B cell (primary cell): ENCODE measurements around the gene WRNIP1. TPM values are rescaled to one million over a fixed set of nuclear protein-coding genes. Genes with fewer than 3 reads are reported as not detected.
A peak's percentile ranks its signal among the peaks of the same experiment; 100 is the strongest.

Experiments used
- ATAC-seq: fragments of 200-7000 bp; cut with Tn5 transposase; one replicate; pipeline ENCODE4 v1.10.0; 2021; ENCODE audit warnings: low read depth, mild to moderate bottlenecking, moderate number of reproducible peaks, moderate library complexity
- CTCF ChIA-PET: fragments of 350-600 bp; sonication (Branson Sonifier 250); formaldehyde crosslinking; loops from one replicate; lab custom pipeline; 2021; ENCODE audit warnings: antibody characterized with exemption, inconsistent platforms; lab: Charles Lee
- POLR2A ChIA-PET: fragments of 350-600 bp; sonication (Branson Sonifier 250); formaldehyde crosslinking; loops from one replicate; lab custom pipeline; 2021; ENCODE audit warnings: antibody characterized with exemption; lab: Charles Lee
- DNase-seq: peaks from one replicate; pipeline ENCODE4 v3.0.0; 2013
- H2AFZ ChIP-seq: 2 replicates; pipeline ENCODE4 v1.6.1; 2012; ENCODE audit warnings: mild to moderate bottlenecking, low read depth, low read length; ENCODE audit not compliant: insufficient read depth, poor library complexity, severe bottlenecking
- H3K27ac ChIP-seq, 2 donors: 1 replicate in 1 of 2; 2 replicates in 1 of 2; pipeline ENCODE4 v1.5.1; 2012 to 2013; ENCODE audit warnings: low read length in 2 of 2, mild to moderate bottlenecking in 2 of 2, moderate library complexity in 1 of 2
- H3K27me3 ChIP-seq, 4 experiments: fragments of 200-600 bp in 1 of 4; sonication (generic) in 1 of 4; replicated peaks in 1 of 4; 1 replicate in 2 of 4; 2 replicates in 2 of 4; pipeline versions ENCODE4 v1.6.1 to v1.7.0; 2013 to 2016; ENCODE audit warnings: low read length in 3 of 4, mild to moderate bottlenecking in 2 of 4, mixed read lengths in 1 of 4, moderate library complexity in 1 of 4; ENCODE audit not compliant: insufficient read depth in 4 of 4, control insufficient read depth in 3 of 4; ENCODE audit errors: control extremely low read depth in 1 of 4
- H3K36me3 ChIP-seq, 2 experiments: replicated peaks in 1 of 2; 1 replicate in 1 of 2; 2 replicates in 1 of 2; pipeline versions ENCODE4 v1.6.1 to v1.7.1; 2013; ENCODE audit warnings: low read length in 1 of 2; ENCODE audit not compliant: insufficient read depth in 2 of 2, control insufficient read depth in 1 of 2; ENCODE audit errors: control extremely low read depth in 1 of 2, extremely low read depth in 1 of 2
- H3K4me1 ChIP-seq, 2 donors: fragments of 200-600 bp in 1 of 2; sonication (generic) in 1 of 2; 1 replicate in 1 of 2; 2 replicates in 1 of 2; pipeline versions ENCODE4 v1.5.1 to v1.6.1; 2013 to 2017; ENCODE audit warnings: low read length in 2 of 2; ENCODE audit not compliant: control insufficient read depth in 2 of 2, insufficient read depth in 2 of 2
- H3K4me2 ChIP-seq: replicated peaks from 2 replicates; pipeline ENCODE3; 2012; ENCODE audit warnings: mild to moderate bottlenecking, low read depth, low read length; ENCODE audit not compliant: poor library complexity, severe bottlenecking
- H3K4me3 ChIP-seq, 5 experiments: fragments of 200-600 bp in 1 of 5; sonication (generic) in 1 of 5; 1 replicate in 3 of 5; 2 replicates in 2 of 5; pipeline versions ENCODE4 v1.5.1 to v1.7.0; 2011 to 2016; ENCODE audit warnings: low read length in 4 of 5, mild to moderate bottlenecking in 4 of 5, low read depth in 2 of 5, control low read depth in 1 of 5, moderate library complexity in 1 of 5; ENCODE audit not compliant: insufficient read depth in 1 of 5; ENCODE audit errors: control extremely low read depth in 1 of 5, extremely low read depth in 1 of 5
- H3K79me2 ChIP-seq: fragments of 200-600 bp; sonication (generic); one replicate; pipeline ENCODE4 v1.6.0; 2016; ENCODE audit warnings: low read length; ENCODE audit not compliant: control insufficient read depth, insufficient read depth
- H3K9ac ChIP-seq: fragments of 200-600 bp; sonication (generic); 2 replicates; pipeline ENCODE4 v1.6.1; 2017; ENCODE audit warnings: mild to moderate bottlenecking, low read length, moderate library complexity
- H3K9me3 ChIP-seq, 3 donors: one replicate each; pipeline versions ENCODE4 v1.6.1 to v1.7.1; 2013; ENCODE audit warnings: low read length in 2 of 3; ENCODE audit not compliant: control insufficient read depth in 2 of 3, insufficient read depth in 1 of 3; ENCODE audit errors: control extremely low read depth in 1 of 3
- H4K20me1 ChIP-seq: 2 replicates; pipeline ENCODE4 v1.6.0; 2012; ENCODE audit warnings: mild to moderate bottlenecking, low read length; ENCODE audit not compliant: insufficient read depth, control insufficient read depth, poor library complexity, severe bottlenecking
- H3K27ac Mint-ChIP-seq: one replicate; pipeline ENCODE4 v1.8.0; 2021; ENCODE audit warnings: mixed read lengths
- H3K27me3 Mint-ChIP-seq: one replicate; pipeline ENCODE4 v1.8.0; 2021; ENCODE audit warnings: mixed read lengths
- H3K4me1 Mint-ChIP-seq: one replicate; pipeline ENCODE4 v1.8.0; 2021; ENCODE audit warnings: mixed read lengths
- H3K4me3 Mint-ChIP-seq: one replicate; pipeline ENCODE4 v1.8.0; 2021; ENCODE audit warnings: mixed read lengths
- H3K9me3 Mint-ChIP-seq: one replicate; pipeline ENCODE4 v1.8.0; 2022; ENCODE audit warnings: mixed read lengths; ENCODE audit not compliant: insufficient read depth
- EZH2 ChIP-seq: IDR thresholded peaks from 2 replicates; pipeline ENCODE4 v1.6.1; 2012; ENCODE audit warnings: borderline replicate concordance, low read depth, mild to moderate bottlenecking, moderate library complexity, low read length; ENCODE audit not compliant: insufficient read depth, poor library complexity, severe bottlenecking
- WGBS: methylation state at CpG from one replicate; pipeline ENCODE4 v1.1.5; 2013; ENCODE audit warnings: missing lambda C conversion rate; ENCODE audit not compliant: insufficient coverage; 5-methylcytosine and 5-hydroxymethylcytosine counted together
- intact Hi-C: fragments of 100-400 bp; cut with micrococcal nuclease; formaldehyde crosslinking; loops from one replicate; pipeline ENCODE4 v1.10.0; 2022
- polyA plus RNA-seq: library from polyadenylated mRNA; depleted of rRNA; stranded (reverse); fragments of >200 nt; gene quantifications from 2 replicates; pipeline ENCODE4 v1.2.3, GENCODE V29; 2012
- total RNA-seq, 2 donors: library from RNA; stranded (reverse); fragments of 120-200 nt in 1 of 2; gene quantifications; 1 replicate in 1 of 2; 2 replicates in 1 of 2; pipeline versions ENCODE4 v1.2.3 to v1.2.4, GENCODE V29; 2013 to 2022
- TF ChIP-seq, protein P1 (sequence below): fragments of 200-600 bp; IDR thresholded peaks from one replicate; pipeline ENCODE4 v1.8.0; 2022; ENCODE audit warnings: antibody characterized with exemption, mild to moderate bottlenecking

Gene WRNIP1
- total and polyA plus RNA-seq, 2 donors (not counting 1 experiment from before 2014, with no cell fraction given), result 32.6 to 35.2 TPM

DNA sequence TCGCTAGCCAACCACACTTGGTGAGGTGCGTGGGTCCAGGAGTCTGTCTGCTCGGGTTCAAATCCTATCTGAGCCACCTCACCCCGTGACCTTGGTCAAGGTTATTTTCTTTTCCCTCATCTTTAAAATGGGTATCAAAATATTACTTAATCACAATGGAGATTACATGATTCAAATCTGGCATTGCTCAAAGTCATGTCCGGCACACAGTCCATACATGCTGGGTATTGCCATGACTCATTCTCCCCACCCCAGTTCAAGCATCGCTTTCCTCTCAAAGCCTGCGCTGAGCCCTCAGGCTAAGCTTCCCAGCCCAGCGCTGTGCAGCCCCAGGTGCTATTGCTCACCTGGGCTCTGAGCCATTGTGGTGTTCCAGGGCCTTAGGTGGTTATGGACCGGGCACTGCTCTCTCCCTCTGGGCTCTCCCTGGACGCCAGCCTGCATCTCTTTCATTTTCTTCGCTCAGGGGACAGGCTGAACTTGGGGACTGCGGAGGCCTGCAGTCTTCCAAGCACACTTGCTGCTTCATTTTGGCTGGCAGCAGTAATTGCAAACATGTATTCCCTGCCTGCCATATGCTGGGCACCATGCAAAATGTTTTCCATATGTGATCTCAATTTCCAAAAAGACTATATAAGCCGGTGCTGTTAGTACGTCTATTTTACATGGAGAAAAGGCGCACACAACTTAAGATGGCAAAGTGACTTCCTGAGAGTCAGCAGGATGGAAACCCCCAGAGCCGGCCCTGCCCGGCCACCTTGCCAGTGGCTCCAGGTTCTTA is 27.3 kb downstream of the WRNIP1 start:
- intact Hi-C loops, result no loop called here
- H3K79me2 ChIP-seq, result peaks cover 4% of the 10 kb centered on the region
- no peaks in the 10 kb centered on the region for H3K27me3 Mint-ChIP-seq
- CTCF ChIA-PET, result interaction anchor here (1.1 to 4.7 kb wide), 22 partner anchors 12 to 271 kb away, joined by 3 to 118 read pairs (median 8); partner anchors contain the start of genes MYLK4, NQO2 and SERPINB1
- no peak overlapping the region for H2AFZ ChIP-seq
- peaks cover 0 to 5% of the 10 kb centered on the region in 2 experiments for H3K36me3 ChIP-seq
- no peaks in the 10 kb centered on the region for H3K27me3 ChIP-seq
- H3K27ac Mint-ChIP-seq, result peak overlapping the region; percentile 56
- no peaks in the 10 kb centered on the region for H3K9me3 Mint-ChIP-seq
- 93% methylated on average over 16 of the region's 17 CpGs for WGBS
- H3K27ac ChIP-seq, result peak overlapping the region in 1 of 2 donors; percentile 70
- TF ChIP-seq EZH2, result no peak
- TF ChIP-seq, protein P1, sequence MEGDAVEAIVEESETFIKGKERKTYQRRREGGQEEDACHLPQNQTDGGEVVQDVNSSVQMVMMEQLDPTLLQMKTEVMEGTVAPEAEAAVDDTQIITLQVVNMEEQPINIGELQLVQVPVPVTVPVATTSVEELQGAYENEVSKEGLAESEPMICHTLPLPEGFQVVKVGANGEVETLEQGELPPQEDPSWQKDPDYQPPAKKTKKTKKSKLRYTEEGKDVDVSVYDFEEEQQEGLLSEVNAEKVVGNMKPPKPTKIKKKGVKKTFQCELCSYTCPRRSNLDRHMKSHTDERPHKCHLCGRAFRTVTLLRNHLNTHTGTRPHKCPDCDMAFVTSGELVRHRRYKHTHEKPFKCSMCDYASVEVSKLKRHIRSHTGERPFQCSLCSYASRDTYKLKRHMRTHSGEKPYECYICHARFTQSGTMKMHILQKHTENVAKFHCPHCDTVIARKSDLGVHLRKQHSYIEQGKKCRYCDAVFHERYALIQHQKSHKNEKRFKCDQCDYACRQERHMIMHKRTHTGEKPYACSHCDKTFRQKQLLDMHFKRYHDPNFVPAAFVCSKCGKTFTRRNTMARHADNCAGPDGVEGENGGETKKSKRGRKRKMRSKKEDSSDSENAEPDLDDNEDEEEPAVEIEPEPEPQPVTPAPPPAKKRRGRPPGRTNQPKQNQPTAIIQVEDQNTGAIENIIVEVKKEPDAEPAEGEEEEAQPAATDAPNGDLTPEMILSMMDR, result no peak
- no peak overlapping the region for H3K4me3 Mint-ChIP-seq
- no peak overlapping the region for H3K4me3 ChIP-seq
- H3K9ac ChIP-seq, result no peak overlapping the region
- POLR2A ChIA-PET, result interaction anchor here (1.3 to 1.4 kb wide), 2 partner anchors 49 to 54 kb away, joined by 6 to 12 read pairs; partner anchors contain the start of gene SERPINB1
- ATAC-seq (no peak), DNase-seq (no peak)
- peak overlapping the region; percentile 49 for H3K4me2 ChIP-seq
- peaks cover 42% of the 10 kb centered on the region for H3K4me1 Mint-ChIP-seq
- peaks cover 30 to 41% of the 10 kb centered on the region in 2 donors for H3K4me1 ChIP-seq
- no peaks in the 10 kb centered on the region for H3K9me3 ChIP-seq
- H4K20me1 ChIP-seq, result peaks cover 3% of the 10 kb centered on the region
